Fibroblast of the conjunctiva (primary cell): ENCODE measurements around the gene GNRHR.
A peak's percentile ranks its signal among the peaks of the same experiment; 100 is the strongest.
"Not testable (repeated sequence)": the region's sequence is repeated elsewhere in the genome, so short reads cannot be mapped to it uniquely, and the experiment has no call there.

Experiments
- DNase-seq: peaks from one replicate; pipeline ENCODE4 v3.0.0-alpha.2; 2010; ENCODE audit warnings: low read depth

GNRHR gene

DNA sequence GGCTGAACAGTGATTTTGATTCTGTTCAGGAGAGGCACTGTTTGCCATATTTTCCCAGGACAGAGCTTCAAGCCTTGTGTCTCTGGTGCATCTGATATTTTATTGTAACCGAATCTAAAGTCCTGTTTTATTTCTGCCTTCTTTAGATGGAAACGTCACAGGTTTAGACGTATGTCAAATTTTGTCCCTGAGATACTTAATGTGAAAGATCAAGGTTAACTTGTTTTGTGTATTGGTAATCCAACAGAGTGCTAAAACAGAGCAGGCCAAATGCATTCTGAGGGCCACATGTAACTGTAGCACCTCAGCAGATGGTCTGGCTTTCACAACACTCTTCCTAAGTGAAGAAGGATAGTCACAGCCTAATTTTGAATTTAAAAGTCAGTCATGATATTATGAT lies at the start of gene GNRHR:
Gene GNRHR, minus strand, starts transcription at position 101 of the 400 bp plus-strand sequence. Its CDS starts 53 bp downstream, at position 48.
- DNase-seq, result no peak

GRCh38 chr4:67796810-67797209 lies 42.6 kb upstream of the GNRHR start:
- DNase-seq, result no peak

GRCh38 chr4:67790721-67791120 lies 36.5 kb upstream of the GNRHR start:
- no peak for DNase-seq

DNA sequence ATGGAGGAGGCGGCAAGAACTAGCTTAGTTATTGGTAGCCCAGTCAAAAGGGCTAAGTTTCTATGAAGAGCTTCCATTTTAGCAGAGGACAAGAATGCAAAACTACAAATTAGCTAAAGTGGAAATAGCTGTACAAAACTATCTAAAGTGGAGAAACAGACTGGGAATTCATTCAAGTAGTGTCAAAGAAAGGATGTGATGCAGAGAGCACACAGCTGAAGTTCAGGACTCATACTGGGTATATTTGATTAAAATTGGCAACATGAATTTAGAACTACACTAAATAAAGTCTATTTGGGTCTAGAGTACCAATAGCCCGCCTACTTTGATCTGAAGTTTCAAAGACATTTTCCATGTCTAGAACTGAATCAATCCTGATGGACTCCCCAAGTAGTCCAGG lies 33.1 kb upstream of the GNRHR start:
- no peak for DNase-seq

DNA sequence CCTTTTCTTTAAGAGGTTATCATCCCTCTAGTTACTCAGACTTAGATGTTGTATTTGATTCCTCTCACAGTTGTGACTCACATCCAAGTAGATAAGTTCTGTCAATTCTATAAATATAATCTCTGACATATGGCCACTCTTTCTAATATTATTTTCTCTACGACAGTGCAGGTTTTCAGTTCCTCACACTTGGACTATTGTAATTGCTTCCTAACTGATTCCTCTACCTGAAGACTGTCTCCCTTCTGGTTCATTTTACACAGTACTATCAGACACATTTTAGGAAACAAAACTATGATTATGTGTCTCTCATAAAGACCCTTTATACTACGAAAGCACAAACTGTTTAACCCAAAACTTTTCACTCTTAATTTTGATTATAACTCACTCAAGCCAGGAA lies 31.3 kb upstream of the GNRHR start:
- no peak for DNase-seq

- no peak for DNase-seq
These were observed 25.4 kb upstream of the GNRHR start for GRCh38 chr4:67779631-67780030.

DNA sequence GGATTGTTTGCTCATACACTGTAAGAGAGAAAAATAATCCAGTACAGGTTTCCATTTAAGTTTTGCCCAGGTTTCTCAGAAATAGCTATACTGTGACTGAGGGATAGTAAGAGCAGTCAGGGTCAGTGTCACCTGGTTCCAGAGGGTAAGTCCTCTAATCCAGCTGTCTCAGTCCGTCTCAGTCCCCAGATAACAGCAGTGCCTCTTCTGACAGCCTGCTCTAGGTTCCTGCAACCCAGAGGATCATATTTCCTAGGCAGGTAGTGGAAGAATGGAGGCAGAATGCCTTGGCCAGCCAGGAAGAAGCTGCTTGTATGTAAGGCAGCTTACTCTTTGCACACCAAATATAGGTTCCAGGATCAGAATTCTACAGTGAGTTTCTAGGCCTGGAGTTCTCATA lies 22.6 kb upstream of the GNRHR start:
- DNase-seq, result no peak

DNA sequence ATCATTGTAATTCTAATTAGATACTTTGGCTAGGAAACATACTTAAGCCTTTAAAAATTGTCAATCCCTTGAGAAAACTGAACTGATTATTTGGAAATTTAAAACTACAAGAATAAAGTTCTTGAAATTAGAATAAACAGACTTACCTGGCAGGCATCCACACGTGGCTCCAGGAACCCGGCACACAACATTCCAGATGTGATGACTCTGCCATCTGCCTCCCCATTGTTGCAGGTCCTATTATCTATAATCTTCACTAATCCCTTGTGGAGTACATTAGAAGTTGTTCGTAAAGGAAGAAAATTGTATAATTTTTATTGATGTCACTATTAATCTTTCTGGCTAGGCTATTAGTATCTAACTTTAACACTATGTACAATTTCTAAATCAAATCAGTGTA lies 16.2 kb upstream of the GNRHR start:
- DNase-seq, result no peak

DNA sequence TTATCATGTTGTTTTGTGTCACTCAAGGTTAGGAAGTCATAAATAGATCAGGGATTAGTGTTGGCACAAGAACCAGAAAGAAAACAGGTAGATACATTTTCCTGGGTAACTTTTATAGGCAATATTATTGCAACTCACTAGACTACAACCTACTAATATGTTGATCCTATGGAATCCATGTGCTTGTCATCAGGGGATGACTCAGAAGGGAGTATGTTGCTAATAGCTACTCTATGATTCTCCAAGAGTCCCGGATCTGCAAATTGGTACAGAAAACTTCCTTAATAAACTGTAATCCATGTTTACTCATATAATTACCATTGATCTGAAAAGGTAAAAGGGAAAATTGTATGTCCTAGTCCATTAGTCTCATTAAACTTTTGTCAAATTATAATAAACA lies 11.7 kb upstream of the GNRHR start:
- no peak for DNase-seq

DNA sequence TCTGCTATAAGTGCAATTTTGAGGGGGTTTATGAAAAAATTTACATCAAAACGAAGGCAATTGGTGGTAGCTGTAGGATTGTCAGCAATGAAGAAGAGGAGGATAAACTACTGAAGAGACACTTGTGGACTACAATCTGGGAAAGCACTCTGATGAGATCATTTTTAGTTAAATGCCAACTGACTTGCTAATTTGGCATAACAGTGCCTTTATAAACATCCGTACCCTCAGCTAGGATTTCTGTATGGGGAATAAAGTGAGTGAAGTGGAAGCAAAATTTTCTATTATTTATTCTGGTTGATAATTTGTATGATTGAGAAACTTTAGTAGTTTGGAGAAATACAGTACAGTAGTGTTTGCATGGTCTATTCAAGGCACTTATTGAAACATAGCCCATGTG lies 11.2 kb upstream of the GNRHR start:
- no peak for DNase-seq

DNA sequence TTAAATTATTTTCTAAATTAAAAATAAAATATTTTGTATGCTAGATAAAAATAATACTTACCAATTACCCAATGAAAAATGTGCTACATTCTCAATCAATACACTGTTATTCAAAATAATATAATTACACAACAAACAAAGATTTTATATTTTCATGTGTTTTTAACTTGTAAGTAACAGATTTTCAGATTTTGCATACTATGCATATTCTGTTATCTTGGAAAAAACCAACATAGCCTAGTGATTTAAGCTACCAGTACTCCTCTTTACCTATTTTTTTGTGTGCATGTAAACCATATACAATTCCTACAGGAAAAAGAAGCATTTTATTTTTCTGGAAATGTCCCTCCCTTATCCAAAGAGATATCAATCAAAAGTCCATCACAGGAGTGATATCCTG lies 10.0 kb upstream of the GNRHR start:
- DNase-seq, result no peak

DNA sequence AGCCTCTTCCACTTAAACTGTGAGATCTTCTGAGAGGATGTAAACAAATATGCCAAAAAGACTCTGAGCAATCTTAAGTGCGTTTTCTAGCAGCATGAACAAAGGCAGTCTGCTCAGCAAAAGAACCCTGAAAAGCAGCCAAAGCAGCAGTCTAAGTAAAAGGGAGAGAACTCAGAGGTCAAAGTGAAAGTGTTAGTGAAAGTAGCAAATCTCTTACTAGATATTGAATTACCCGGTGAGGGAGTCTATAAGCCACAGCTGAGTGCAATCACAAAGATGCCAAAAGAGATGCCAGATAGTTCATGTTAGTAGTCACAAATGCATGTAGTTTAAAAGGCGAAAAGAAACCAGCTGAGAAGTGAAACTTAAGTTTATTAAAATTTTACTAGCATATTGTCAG lies 7.9 kb upstream of the GNRHR start:
- DNase-seq, result peak; percentile 22

DNA sequence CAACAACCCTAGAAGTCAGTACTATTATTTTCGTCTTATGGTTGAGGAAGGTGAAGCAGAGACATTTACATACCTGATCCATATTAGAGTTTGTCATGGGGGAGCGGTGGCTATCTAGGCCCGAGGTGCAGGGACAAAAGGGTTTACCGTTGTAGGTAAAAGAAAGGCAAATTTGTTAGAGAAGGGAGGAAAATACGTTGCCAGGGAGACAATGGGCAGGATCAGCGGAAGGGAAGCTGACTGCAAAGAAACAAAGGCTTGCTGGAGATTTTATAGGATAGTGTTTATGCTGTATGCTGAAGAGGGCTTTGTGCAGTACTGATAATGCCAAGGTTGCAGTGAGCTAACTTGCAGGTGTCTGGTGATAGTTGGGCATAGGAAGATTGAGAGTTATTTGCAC lies 2.8 kb upstream of the GNRHR start:
- DNase-seq, result not testable (repeated sequence)

GRCh38 chr4:67755974-67756373 lies 1.8 kb upstream of the GNRHR start:
- no peak for DNase-seq

GRCh38 chr4:67751260-67751659 lies 2.9 kb downstream of the GNRHR start:
- no peak for DNase-seq

DNA sequence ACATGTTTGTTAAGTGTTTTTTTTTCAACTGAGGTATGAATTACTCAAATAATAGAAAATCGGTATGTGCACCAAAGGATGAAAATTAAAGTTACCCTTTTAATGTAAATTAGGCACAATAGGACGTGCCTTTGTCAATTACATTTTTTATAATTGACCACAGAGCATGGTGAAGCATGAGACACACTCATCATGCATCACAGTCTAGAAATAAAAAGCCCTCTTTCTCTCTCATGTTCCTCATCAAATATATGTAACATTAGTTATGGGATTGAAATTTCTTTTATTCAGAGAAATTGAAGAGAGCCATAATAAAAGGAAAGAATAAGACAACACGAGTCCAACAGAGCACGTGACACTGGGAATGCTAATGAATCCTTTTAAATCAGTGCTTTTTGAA lies 3.5 kb downstream of the GNRHR start:
- DNase-seq, result no peak

DNA sequence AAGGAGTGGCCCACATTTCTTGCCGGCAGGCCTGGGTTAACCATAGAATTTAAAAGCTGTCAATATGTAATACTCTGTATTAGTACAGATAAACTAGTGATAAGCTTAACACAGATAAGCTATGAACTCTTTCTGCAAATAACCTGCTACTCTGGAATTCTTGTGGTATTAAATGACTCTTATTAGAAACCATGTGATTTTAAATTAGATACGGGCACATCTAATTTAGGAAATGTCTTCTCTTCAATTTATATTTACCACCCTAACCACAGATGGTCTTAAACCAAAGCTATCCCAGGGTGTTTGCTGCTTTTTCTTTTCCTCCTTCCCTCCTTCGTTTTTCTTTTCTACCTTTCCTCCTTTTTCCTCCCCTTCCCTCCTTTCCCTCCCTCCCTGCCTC lies 4.9 kb downstream of the GNRHR start:
- DNase-seq, result no peak

DNA sequence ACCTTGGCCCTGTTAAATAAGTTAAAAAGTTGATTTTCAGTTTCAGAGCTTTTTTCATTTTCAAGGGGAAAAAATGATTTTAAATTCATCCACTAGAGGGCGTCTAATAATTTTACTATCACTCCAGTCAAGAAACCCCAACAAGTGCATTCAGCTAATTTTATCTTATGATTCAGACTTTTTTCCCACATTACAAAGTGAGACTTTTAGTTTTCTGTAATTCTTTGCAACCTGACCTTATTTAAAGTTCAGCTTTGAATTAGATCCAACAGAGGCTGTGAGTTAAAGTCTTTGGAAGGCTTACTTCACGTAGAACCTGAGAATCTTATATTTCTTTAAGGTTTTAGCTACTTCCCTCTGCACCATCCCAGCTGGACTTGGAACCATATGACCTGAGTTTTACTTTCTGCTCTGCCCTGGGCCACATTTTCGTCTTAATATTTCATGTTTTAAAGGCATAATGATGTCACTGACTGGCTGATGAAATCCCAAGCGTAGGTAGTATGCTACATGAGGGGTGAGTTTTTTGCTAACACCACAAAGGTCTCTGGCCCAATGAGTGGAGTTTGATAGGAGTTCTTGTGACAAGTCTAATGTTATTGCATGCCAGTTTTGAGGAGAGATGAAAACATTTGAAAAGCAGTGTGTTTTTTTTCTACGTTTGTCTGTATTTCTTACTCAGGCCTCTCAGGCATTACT lies 7.2 kb downstream of the GNRHR start:
- no peak for DNase-seq

- no peak for DNase-seq
These were observed 9.5 kb downstream of the GNRHR start for GRCh38 chr4:67744561-67745283.

- no peak for DNase-seq
These were observed 11.0 kb downstream of the GNRHR start for GRCh38 chr4:67743194-67743593.

- DNase-seq, result no peak
These were observed 17.9 kb downstream of the GNRHR start for GRCh38 chr4:67736262-67736661.

DNA sequence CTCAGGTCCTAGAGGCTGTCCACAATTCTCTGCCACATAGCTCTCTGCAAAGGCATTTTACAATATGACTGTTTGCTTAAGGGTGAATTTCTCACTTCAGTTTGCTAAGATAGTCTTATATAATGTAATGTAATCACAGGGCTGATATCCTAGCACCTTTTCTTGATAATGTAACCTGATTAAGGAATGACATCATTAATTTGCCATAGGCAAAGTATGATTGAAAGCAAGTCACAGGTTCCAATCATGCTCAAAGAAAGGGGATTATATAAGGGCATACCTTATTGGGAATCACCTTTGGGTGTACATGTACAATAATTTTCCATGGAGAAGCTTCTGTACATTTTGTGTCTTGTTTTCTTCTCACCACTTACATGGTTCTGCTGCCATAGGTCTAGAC lies 18.9 kb downstream of the GNRHR start:
- no peak for DNase-seq

GRCh38 chr4:67730511-67730910 lies 23.7 kb downstream of the GNRHR start:
- not testable (repeated sequence) for DNase-seq
